ENCODE measurements around the gene LIN7B. TPM values are rescaled to one million over a fixed set of nuclear protein-coding genes. Genes with fewer than 3 reads are reported as not detected.
A peak's percentile ranks its signal among the peaks of the same experiment; 100 is the strongest.

LIN7B gene
- total RNA-seq, 1 donor from 2014 or later = 2.5 TPM

DNA sequence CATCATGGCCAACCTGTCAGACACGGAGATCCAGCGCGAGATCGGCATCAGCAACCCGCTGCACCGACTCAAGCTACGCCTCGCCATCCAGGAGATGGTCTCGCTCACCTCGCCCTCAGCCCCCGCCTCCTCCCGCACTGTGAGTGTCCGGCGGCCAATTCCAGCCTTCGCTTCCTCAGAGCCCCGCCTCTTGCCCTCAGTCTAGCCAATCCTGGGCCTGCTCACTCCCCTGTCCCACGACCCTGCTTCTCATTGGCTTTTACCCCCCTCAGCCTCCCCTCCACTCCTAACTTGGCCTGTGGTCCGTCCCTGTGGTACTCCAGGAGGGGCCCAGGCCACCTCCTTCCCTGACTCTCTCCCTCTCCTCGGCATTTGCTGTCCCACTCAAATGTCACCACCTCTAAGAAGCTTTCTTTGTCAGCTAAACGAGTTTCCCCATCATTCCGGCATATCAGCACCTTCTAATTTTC lies 28.7 kb downstream of the LIN7B start:
- peak; percentile 81 for DNase-seq (ENCODE audit: low read depth)

DNA sequence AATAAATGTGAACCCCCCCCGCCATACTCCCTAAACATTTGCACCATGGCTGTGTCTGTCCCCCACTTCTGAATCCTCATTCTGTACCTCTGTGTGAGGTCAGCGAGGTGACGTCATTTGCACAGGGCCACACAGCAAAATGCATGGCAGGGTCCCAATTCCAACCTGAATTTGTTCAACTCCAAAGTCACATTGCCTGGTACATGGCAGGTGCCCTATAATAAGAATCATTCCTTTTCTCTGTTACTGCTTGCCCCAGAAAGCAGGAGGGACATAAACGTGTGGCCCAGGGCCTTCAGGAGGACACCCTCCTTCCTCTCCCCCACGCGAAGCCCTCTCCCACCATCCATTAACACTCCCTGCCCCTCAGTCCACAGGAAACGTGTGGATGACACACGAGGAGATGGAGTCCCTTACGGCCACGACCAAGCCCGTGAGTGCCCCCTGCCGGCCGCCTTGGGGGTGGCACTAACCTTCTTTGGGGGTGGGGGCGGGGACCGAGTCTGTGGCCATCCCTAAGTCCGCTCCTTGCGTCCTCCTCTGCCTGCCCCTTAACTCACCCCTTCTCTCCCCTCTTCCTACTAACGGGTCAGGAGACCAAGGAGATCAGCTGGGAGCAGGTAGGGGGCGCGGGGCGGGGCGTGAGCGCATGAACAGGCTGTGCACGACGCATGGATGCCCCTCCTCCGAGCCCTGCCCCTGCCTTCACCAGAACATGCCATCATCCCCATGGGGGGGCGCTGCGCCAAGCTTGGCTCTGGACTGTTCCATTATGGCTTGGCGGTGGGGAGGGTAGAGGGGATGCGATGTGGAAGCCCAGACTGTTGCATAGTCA lies 31.6 kb downstream of the LIN7B start:
- DNase-seq (ENCODE audit: low read depth) = peak; percentile 37

DNA sequence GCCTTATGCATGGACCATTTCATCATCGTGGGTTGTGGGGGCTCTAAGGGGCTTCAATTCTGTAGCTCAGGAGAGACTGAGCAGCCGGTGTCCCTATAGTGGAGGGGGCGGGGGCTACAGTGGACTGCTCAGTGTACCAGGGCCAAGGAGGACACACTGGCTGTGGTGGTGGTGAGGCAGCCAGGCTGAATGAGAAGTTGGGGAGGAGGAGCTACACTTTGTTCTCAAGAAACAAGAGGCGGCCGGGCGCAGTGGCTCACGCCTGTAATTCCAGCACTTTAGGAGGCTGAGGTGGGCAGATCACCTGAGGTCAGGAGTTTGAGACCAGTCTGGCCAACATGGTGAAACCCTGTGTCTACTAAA lies 32.2 kb downstream of the LIN7B start:
- peak; percentile 29 for DNase-seq (ENCODE audit: low read depth)

DNA sequence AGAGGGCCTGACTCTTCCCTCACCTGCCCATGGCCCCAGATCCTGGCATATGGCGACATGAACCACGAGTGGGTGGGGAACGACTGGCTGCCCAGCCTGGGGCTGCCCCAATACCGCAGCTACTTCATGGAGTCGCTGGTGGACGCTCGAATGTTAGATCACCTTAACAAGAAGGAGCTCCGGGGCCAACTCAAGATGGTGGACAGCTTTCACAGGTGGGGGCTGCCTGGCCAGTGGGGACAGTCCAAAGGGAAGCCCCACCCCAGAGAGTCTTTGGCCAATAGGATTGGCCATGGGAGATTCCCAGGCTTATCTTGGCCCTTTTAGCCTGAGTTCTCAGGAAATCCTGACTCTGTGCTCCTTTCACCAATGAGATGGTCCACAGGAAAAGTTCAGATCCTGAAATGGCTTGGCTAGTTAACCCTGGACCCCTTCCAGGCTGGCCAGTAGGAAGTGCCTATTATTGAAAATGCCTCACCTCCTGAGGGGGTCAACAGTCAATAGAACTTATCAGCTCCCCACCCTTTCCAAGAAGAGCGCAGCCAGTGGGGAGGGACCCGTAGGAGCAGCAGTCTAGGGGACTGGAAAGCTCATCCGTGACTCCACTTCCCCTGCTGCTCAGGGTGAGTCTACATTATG lies 34.0 kb downstream of the LIN7B start:
- no peak for DNase-seq (ENCODE audit: low read depth)

DNA sequence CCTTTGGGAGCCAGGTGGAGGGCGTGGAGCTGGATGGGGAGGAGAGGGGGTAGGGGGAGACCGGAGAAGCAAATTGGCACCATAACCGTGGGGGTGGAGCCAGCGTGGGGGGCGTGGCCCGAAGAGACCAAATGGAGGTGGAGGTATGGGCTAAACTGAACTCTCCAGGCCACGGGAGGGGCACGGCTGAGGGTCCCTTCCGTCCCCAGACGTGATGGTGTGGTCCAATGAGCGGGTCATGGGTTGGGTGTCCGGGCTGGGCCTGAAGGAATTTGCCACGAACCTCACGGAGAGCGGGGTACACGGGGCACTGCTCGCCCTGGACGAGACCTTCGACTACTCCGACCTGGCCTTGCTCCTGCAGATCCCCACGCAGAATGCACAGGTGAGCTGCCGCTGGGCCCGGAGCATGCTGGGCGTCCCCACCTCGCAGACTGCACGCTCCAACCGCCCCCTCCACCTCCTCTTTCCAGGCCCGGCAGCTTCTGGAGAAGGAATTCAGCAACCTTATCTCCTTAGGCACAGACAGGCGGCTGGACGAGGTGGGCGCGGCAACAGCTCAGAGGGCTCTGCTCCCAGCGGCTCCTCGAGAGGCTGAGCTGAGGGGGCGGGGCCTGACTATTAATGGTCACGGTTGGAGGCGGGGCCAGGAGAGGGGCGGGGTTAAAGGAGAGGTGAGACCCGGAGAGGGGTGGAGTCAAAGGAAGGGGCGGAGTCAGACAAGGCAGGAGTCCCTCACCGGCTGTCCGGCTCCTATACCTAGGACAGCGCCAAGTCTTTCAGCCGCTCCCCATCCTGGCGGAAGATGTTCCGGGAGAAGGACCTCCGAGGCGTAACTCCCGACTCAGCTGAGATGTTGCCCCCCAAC lies 34.8 kb downstream of the LIN7B start:
- DNase-seq (ENCODE audit: low read depth) = peak; percentile 83

DNA sequence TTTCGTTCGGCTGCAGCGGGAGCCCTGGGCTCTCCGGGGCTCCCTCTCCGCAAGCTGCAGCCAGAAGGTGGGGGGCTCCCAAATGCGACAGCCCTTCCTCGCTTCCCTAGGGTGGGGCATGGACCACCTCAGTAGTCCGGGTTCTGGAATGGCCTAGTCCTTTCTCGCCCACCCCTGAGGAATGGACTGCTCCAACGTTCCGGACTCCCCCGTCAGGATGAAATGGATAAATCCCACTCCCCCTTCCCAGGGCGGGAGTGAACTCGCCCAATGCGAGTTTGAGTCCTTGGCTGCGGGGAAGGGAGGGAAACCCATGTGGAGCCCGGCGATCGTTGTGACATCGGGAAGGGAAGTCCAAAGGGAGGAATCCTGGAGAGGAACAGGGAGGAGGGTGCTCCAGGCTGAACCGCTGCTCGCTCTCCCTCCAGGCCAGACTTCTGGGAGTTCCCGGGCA lies 35.5 kb downstream of the LIN7B start:
- peak; percentile 45 for DNase-seq (ENCODE audit: low read depth)

DNA sequence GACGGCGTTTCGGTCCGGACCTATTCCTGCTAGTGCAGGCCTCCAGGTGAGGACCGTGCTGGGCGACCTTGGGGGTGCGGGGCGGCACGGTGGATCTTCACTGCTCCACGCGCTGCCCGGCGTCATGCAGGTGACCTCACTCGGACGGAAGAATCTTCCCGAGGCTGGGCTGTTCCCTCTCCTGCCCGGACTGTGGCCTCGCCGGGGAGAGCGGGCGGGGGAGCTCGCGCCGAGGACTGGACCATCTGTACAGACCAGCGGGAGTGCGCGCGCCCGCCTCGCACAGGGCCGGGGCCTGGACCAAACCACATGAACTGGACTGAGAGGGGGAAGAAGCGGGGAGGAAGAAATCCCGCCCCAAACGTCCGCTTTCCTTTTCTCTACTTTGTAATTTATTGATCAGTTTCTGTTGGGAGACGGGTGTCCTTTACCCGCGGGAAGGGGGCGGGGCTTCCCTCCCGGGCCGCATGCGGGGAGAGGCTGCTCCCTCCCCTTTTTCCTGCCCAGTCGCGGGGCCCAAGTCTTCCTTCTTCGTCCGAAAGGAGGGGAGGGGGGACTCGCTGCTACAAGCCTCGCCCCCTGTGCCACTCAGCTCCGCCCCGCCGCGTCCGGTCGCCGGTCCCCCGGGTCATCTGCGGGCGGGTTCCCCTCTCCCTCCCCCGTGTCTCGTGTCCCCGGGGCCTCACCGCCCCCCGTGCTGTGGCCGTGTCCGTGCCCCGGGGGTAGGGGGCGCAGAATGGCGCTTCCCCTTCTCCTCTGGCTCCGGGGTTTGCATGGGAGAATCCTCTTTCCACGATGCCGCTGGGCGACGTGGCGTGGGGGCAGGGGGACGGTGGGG lies 36.2 kb downstream of the LIN7B start:
- DNase-seq (ENCODE audit: low read depth) = peak; percentile 23

DNA sequence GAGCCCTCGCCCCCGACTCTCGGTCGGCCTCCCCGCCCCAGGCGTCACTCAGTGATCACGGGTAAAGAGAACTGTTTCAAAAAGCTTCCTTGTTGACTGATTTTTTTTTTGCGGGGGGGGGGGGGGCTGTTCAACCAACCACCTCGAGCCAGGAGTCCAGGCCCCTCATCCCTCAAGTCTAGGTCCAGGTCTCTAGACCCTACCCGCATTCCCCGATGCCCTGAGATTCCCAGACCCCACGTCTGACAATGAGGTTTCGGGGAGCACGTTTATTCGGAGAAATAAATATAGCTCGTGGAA lies 36.7 kb downstream of the LIN7B start:
- no peak for DNase-seq (ENCODE audit: low read depth)

DNA sequence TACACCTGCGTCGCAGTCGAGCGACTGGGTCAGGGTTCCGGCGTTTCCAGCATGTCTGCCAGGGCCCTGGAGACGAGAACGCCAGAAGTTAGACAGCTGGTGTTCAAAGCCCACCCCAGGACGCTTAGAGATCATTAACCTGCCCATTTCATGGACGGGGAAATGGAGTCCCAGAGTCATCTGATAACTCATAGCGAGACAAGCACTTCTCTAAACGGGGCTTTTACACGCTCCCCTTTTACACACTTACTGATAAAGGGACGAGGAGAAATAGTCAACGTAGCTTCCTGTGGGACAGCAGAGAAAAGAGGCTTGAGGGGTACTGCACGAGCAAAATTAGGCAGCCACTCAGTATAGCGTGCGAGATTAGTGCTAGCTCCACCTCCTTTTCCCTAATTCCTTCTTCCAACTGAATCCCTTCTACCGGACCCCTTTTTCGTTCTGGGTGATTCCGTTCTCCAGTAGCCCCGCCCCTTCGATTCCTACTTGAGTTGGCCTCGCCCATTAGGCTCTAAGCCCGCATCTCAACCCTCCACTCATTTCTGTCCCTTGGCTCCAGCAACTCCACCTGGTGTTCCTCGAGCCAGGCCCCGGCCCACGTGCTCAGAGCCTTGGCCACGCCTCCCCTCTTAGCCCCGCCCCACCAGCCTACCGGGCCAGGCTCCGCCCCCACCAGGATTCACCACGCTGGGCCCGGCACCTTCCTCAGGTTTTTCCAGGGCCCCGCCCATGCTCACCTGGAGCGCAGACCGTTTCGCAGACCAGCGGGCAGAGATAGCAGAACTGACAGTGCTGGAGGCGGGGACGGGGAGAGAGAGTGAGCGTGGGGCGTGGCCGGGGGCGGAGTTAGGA lies 37.3 kb downstream of the LIN7B start:
- peak; percentile 47 for DNase-seq (ENCODE audit: low read depth)

DNA sequence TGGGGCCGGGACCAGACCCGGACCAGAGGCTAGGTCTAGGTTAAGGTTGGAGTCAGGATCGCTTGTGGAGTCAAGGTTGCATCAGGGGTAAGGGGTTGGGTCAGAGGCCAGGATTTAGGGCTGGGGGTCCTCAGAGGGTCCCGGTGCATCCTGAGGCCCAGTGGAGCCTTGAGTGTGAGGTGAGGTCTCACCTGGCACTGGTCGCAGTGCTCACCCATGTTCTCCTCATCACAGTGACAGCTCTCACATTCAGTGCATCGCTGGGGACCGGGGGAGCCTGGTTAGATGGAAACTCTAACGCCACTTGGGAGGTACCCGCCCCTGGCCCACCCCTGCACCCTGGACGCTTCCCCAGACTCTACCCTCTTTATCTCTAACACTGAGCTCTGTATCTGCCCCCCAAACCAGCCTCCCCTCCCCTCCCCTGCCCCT lies 38.0 kb downstream of the LIN7B start:
- DNase-seq (ENCODE audit: low read depth) = no peak

DNA sequence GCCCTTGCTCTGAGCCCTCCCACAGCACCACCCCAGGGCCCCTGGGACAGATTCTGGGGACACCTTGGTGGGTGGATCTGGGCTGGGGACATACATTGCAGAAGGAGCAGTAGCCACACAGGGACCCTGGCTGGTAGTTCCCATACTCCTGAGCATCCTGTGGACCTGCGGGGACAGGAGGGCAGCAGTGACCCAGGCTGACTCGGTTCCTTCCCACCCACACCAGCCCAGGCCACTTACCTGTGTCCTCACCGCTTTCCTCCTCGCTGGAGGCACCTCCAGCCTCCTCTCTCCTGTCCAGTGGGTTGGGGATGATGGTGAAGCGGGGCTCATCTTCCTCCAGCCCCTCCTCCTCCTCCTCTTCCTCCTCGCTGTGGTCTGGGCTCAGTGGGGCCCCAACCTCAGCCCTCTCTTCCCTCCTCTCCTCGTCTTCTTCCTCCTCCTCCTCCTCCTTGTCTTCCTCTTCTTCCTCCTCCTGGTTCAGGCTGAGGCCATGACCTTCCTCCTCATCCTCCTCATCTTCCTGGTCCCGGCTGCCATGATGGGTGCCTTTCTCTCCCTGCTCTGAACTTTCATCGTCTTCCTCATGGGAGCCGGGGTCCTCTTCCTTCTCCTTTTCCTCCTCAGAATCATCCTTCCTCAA lies 39.1 kb downstream of the LIN7B start:
- DNase-seq (ENCODE audit: low read depth) = no peak

DNA sequence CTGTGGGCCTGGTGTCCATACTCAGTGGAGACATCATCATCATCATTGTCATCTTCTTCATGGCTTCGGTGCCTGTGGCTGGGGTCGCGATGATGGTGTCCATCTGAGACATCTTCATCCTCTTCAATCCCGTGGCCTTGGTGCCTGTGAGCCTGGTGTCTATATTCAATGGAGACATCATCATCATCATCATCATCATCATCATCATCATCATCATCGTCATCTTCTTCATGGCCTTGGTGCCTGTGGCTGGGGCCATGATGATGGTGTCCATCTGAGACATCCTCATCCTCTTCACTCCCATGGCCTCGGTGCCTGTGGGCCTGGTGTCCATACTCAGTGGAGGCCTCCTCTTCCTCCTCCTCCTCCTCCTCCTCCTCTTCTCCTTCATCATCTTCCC lies 40.1 kb downstream of the LIN7B start:
- DNase-seq (ENCODE audit: low read depth) = no peak

DNA sequence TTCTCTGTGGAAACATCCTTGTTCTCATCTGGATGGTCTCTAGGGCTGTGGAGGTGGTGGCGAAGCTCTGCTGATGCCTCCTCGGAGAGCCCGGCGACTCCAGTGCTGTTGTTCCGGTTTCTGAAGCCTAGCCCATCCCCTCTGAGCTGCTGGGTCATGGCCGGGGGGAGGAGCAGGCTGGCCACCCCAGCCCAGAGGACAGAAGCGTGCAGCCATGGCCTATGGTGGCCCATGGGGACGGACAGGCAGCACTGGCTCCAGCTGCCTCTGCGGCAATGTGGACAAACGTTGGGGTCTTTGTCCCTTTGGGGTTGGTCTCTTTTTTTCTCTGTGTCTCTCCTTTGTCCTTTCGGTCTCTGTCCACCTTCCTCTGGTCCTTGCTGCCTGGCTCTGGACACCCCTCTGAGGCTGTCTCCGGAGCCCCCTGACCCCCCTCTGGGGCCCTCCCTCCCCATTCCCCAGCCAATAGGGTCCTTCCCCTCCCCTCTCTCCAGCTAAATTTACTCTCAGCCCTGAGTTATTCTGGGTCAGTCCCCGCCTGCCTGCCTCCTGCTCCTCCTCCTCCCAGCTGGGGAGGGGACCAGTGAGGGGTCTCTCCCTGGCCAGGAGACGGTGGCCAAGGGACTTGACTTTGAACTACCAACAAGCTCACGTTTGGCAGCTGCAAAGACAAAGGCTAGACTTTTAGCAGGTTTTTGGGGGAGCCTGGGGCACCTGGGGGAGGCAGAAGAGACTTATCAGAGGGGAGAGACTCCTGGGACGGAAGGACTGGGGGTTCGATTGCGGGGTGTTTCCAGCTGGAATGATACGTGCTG lies 41.0 kb downstream of the LIN7B start, which contains the start of gene HRC:
Gene HRC, minus strand, starts transcription at position 392 of the 815 bp plus-strand sequence. Its CDS starts 159 bp downstream, at position 233.
- DNase-seq (ENCODE audit: low read depth) = no peak

DNA sequence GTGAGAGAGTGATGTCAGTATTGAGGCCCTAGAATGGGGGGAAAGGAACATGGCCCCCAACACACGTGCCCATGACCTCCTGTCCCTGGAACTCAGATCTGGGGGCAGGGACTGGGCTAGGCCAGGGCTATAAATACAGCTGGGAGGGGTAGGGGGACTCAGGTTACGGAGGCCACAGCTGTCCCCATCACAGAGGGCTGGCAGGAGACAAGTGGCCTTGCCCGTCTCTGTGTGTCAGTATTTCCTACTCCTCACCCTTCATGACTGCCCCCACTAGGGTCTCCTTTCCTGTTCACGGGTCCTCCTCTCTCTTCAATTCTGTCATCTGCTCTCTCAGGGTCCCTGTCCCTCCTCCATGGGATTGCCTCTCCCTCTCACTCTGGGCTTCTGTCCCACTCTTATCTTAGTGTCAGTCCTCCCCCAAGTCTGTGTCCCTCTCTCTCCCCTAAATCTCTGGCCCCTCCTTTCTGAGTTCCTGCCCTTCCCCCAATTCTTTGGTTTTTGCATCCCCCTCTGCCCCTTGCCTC lies 41.7 kb downstream of the LIN7B start:
- DNase-seq (ENCODE audit: low read depth) = no peak

DNA sequence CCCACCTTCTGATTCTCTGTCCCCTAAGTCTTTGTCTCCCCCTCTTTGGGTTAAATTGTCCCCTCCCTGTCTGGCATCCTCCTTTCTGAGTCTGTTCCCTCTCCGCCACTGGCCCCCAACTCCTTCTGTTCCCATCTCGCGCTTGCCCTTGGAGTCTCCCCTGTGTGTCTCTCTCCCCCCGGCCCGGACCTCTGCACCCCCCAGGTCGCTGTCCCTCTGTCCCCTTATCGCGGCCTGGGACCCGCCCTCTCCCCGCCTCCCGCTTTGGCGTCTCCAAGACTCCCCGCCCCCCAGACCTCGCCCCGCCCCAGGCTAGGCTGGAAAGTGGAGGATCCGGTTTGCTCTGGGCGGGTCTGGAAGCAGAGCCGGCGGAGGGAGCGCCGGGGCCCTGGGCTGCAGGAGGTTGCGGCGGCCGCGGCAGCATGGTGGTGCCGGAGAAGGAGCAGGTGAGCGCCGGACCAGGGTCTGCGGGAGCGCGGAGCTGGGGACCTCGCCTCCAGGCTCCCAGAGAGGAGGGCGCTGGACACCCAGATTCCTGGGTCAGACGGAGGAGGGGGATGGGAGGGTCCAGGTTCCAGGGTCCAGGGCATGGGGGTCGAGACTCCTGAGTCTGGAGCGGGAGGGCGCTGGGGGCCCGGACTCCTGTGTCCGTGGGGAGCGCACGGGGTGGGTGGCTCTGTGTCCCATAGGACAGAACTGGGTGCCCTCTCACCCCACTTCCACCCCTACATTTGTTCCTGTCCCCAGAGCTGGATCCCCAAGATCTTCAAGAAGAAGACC lies 43.5 kb downstream of the LIN7B start, which contains the start of gene TRPM4:
Gene TRPM4, plus strand, starts transcription at position 348 of the 780 bp plus-strand sequence. Its CDS starts 75 bp downstream, at position 423.
- DNase-seq (ENCODE audit: low read depth) = peak; percentile 41

DNA sequence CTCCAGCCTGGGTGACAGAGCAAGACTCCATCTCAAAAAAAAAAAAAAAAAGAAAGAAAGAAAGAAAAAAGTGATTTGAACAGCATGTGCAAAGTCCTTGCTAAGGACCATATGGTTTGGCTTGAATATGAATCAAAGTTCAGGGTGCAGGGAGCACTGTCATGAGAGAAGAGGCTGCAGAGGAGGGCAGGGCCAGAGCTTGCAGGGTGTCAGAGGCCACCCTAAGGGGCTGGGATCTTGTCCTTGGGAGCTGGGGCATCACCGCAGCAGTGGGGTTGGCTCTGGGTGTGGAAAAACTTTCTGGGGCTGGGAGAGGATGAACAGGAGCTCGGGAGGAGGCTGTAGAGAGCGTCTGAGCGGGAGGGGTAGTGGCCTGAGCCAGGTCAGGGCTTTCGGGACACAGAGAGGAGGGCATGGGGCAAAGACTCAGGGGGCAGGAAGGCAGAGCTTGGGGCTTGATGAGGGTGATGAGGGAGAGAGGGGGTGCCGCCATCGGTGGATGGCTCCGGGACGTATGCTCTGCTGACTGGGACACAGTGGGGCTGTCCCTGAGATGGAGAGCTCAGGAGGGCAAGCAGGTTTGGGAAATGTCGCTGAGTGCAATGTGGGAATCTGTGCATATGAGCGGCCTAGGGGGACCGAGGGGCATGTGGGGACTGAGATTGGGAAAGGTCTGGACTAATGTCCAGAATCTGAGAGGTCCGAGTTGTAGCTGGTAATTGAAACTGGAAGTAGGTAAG lies 46.5 kb downstream of the LIN7B start:
- DNase-seq (ENCODE audit: low read depth) = no peak

DNA sequence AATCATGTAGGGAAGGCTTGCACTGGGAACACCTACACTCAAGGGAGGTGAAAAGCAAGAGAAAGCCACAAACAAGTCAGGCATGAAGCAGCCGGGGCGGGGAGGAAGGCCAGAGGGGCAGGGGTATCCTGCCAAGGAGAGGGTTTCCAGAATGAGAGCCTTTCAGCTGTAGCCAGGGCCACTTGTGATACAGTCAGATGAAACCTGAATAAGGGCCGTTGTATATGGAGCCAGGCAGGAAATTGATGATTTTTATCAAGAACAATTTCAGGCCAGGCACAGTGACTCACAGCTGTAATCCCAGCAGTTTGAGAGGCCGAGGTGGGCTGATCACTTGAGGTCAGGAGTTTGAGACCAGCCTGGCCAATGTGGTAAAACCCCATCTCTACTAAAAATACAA lies 47.8 kb downstream of the LIN7B start:
- no peak for DNase-seq (ENCODE audit: low read depth)

All from renal cortical epithelial cell (primary cell).